HG02884 (cell line): ENCODE measurements around the gene CCL25.
"Not testable (repeated sequence)": the region's sequence is repeated elsewhere in the genome, so short reads cannot be mapped to it uniquely, and the experiment has no call there.

Source experiments
- ATAC-seq: cut with Tn5 transposase; IDR thresholded peaks from one replicate; pipeline ENCODE4 v1.9.1; 2021; ENCODE audit warnings: mild to moderate bottlenecking, moderate library complexity; ENCODE audit not compliant: unreplicated experiment

Gene CCL25

DNA sequence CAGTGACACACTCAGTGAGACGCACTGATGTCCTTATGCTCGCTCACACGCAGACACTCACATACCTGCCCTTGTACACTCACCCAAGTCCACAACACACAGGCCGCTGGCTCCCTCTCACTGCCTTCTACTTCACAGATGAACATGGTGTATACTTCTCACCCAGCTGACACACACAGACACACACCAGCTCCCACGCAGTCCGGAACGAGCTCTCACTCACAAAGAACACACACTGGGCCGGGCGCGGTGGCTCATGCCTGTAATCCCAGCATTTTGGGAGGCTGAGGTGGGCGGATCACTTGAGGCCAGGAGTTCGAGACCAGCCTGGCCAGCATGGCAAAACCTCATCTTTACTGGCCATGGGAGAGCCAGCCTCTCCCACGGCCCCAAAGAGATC lies 31.6 kb downstream of the CCL25 start:
- ATAC-seq = no peak

- ATAC-seq = no peak
Observed at GRCh38 chr19:8085598-8086408, 33.2 kb downstream of the CCL25 start.

DNA sequence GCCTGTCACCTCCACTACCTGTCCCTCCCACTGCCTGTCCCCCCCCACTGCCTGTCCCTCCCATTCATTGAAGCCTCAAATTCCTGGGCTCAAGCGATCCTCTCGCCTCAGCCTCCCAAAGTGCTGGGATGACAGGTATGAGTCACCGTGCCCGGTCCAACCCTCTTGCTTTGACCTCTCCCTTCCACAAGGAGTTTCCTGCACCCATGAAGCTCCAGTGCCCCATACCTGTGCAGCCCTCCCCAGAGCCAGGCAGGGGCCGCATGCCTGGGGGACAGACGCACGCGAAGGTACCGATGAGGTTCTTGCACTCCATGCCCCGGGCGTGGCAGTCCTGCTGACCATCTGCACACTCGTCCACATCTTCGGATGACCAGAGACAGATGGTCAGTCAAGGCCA lies 34.3 kb downstream of the CCL25 start:
- ATAC-seq = no peak

DNA sequence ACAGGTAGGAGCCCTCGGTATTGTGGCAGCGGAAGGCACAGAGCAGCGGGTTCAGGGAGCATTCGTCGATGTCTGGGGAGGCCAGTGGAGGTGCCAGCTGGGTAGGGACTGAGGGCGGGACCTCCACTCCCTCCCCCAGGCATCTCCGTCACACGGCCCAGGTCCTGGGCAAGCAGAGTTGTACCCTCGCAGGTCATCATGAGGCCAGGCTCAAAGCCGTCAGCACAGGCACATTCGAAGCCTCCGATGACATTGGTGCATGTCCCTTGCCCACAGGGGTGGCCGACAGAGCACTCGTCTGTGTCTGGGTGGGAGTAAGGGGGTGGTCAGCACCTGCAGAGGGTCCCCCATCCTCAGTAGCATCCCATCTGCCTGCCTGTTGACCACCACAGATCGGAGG lies 35.3 kb downstream of the CCL25 start:
- no peak for ATAC-seq

- no peak for ATAC-seq
Observed at GRCh38 chr19:8088752-8089663, 36.4 kb downstream of the CCL25 start.

- ATAC-seq = no peak
Observed at GRCh38 chr19:8089664-8090601, 37.4 kb downstream of the CCL25 start.

- no peak for ATAC-seq
Observed at GRCh38 chr19:8090950-8091349, 38.4 kb downstream of the CCL25 start.

DNA sequence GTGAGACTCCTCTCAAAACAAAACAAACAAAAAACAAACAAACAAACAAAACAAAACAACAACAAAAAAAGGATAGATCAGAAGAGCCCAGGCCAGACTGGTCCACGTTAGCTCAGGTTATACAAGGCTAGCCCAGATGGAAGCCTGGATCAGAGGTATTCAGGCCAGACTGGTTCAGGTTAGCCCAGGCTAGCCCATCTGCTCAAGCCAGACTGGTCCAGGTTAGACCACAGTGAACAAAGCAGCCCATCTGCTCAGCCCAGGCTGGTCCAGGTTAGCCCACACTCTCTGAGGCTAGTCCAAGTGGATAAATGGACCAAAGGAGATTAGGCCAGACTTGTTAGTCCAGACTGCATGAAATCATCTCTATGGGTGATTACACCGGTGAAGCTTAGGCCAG lies 41.2 kb downstream of the CCL25 start:
- no peak for ATAC-seq

DNA sequence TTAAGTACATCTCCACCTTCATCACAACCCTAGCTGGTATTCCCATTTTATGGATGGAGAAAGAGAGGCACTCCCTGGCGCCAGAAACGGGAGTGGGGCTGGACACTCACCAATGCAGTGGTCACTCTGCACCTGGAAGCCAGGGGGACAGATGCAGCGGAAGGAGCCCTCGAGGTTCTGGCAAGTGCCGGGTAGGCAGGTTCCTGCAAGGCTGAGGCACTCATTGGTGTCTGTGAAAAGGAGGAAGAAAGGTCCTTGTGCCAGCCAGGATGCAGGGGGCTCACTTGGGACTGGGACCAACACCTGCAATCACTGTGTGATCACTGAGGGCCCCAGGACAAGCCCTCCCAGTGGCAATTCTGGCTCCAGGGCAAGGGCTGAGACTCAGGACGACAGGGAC lies 41.8 kb downstream of the CCL25 start:
- ATAC-seq = no peak

DNA sequence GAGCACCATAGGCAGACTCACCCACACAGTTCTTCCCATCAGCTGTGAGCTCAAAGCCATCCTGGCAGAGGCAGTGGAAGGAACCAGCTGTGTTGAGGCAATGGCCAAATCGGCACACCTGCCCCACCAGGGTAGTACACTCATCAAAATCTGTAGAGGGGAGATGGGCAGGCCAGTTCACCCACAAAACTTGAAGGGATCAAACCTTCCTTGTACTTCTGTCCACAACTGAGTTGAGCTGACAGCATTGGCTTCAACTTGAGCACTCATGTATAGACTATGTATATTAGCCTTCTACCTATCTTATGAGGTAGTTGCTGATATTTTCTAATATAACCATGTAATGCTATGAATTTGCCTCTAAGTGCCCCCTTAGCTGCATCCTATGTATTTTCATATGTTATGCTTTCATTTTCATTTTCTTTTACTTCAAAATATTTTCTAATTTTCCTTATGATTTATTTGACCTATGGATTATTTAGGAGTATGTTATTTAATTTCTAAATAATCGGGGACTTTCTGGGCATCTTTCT lies 42.9 kb downstream of the CCL25 start:
- ATAC-seq = no peak

DNA sequence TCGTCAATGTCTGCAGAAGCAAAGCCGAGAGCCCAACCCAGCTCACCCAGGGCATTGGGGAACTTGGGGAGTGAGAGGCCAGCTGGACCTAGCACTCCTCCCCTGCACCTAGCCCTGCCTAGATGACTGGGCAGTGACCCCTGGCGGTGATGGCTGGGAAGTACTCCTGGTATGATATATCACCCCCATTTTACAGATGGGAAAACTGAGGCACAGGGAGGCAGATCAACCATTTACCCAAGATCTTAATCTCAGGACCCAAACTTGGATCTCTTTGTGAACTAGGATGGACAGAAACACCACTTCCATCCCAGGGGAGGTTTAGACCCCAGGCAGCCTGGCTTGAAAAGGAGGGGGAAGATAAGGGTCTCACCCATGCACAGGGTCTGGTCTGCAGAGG lies 43.5 kb downstream of the CCL25 start:
- ATAC-seq = no peak

GRCh38 chr19:8097198-8097597 lies 44.6 kb downstream of the CCL25 start:
- ATAC-seq = no peak

GRCh38 chr19:8097681-8098567 lies 45.4 kb downstream of the CCL25 start:
- no peak for ATAC-seq

DNA sequence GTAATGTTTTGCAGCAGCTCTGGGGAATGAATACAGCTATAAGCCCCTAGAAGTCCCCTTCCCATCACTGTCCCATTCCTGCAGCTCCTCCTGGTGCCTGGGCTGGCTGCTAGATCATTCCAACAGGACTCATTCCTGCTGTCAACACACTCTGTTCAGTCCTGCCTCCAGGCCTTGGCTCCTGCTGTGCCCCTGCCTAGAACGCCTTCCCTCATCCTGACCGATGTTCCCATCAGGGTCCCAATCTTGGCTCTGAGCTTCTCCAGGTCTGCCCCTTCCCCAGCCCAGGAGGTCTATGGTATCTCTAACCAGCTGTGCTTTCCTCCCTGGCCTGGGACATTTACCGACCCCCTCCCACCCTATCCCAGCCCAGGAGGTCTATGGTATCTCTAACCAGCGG lies 48.8 kb downstream of the CCL25 start:
- no peak for ATAC-seq

DNA sequence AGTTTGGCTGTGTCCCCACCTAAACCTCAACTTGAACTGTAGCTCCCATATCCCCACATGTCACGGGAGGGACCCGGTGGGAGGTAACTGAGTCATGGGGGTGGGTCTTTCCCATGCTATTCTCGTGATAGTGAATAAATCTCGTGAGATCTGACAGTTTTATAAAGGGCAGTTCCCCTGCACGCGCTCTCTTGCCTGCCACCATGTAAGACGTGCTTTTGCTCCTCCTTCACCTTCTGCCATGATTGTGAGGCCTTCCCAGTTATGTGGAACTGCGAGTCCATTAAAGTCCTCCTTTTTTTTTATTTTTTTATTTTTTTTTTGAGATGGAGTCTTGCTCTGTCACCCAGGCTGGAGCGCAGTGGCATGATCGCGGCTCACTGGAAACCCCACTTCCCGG lies 49.4 kb downstream of the CCL25 start:
- not testable (repeated sequence) for ATAC-seq

GRCh38 chr19:8105471-8105870 lies 52.9 kb downstream of the CCL25 start:
- ATAC-seq = no peak

- ATAC-seq = no peak
Observed at GRCh38 chr19:8107301-8107903, 54.8 kb downstream of the CCL25 start.

DNA sequence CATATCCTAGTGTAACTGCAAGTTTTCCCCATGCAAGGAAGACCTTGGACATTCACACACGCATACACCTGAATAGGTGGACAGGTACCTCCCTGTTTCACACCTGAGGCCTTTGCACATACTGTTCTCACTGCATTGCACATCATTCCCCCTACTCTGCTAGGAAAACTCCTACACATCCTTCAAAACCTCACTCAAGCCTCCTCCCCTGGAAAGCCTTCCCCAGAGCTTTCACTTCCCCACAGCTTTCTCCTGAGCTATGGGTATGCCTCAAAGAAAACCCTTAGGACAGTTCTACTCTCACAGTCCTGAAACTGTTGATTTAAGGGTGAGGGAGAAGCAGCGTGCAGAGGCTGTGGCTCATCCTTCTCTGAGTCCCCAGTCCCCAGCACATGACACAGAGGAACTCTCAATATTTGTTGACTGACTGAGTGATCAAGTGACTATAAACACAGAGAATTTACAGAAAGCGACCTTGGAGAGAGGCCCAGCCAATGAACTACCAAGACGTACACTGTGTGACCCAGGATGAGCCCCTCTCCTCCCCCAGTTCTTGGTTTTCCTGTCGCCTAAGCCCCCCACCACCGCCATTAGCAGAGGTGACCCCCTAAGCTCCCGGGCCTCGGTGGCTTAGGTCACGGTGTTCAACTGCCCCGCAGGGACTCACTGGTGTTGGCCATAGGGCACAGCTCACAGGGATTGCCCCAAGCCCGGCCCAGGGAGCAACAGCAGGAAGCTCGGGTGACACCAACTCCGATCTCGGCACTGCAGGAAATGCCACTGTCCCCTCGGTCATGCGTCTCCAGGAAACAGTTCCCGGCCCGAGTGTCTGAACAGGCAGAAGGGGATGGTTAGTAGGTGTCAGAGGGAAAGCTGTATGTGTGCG lies 56.2 kb downstream of the CCL25 start:
- ATAC-seq = no peak
